H1 (cell line): ENCODE data around the gene OR5B21. TPM values are rescaled to one million over a fixed set of nuclear protein-coding genes. Genes with fewer than 3 reads are reported as not detected.

Experiments used
- CTCF ChIA-PET: fragments of 300-600 bp; sonication (Branson Sonifier 250); formaldehyde crosslinking; loops from one replicate; lab custom pipeline; 2021; ENCODE audit not compliant: partially characterized antibody; lab: Charles Lee
- POLR2A ChIA-PET: fragments of 300-600 bp; sonication (Branson Sonifier 250); formaldehyde crosslinking; loops from one replicate; lab custom pipeline; 2021; ENCODE audit warnings: inconsistent platforms; ENCODE audit not compliant: partially characterized antibody; lab: Charles Lee
- DNase-seq, 2 experiments: peaks; one replicate each; pipeline versions ENCODE4 v3.0.0 to v3.0.0-alpha.2; 2010 to 2022; ENCODE audit warnings: low spot score in 2 of 2, low read depth in 1 of 2, mixed read lengths in 1 of 2
- FAIRE-seq: peaks from 2 replicates; lab custom pipeline; 2011; peaks lifted over from hg19 to GRCh38; lab: Jason Lieb, UNC
- H2AFZ ChIP-seq: 2 replicates; pipeline ENCODE4 v1.8.1; 2012; ENCODE audit warnings: low read length, inconsistent platforms
- H2AK5ac ChIP-seq: 2 replicates; pipeline ENCODE4 v1.6.1; 2013; ENCODE audit warnings: low read depth, low read length
- H2BK120ac ChIP-seq: replicated peaks from 2 replicates; pipeline ENCODE3; 2013; ENCODE audit warnings: low read depth, low read length, inconsistent platforms
- H2BK12ac ChIP-seq: 2 replicates; pipeline ENCODE4 v1.6.1; 2013; ENCODE audit warnings: low read depth, low read length
- H2BK15ac ChIP-seq: 2 replicates; pipeline ENCODE4 v1.6.1; 2013; ENCODE audit warnings: low read length
- H2BK20ac ChIP-seq: 2 replicates; pipeline ENCODE4 v1.6.1; 2013; ENCODE audit warnings: low read length
- H2BK5ac ChIP-seq: 2 replicates; pipeline ENCODE4 v1.6.1; 2013; ENCODE audit warnings: low read depth, low read length
- H3K14ac ChIP-seq: 2 replicates; pipeline ENCODE4 v1.6.1; 2013; ENCODE audit warnings: inconsistent platforms; ENCODE audit not compliant: insufficient read length
- H3K18ac ChIP-seq: 2 replicates; pipeline ENCODE4 v1.6.1; 2013; ENCODE audit warnings: low read length; ENCODE audit errors: extremely low read depth
- H3K23ac ChIP-seq: 2 replicates; pipeline ENCODE4 v1.6.1; 2013; ENCODE audit warnings: inconsistent platforms; ENCODE audit not compliant: insufficient read length
- H3K23me2 ChIP-seq: 2 replicates; pipeline ENCODE4 v1.6.1; 2013; ENCODE audit warnings: low read depth, low read length
- H3K27ac ChIP-seq: 2 replicates; pipeline ENCODE4 v1.6.1; 2011; ENCODE audit warnings: low read depth, low read length, inconsistent platforms
- H3K27me3 ChIP-seq, 4 experiments: replicated peaks in 1 of 4; 1 replicate in 1 of 4; 2 replicates in 3 of 4; pipeline versions ENCODE4 v1.6.1 to v1.8.1; 2011 to 2013; ENCODE audit warnings: low read length in 3 of 4, mild to moderate bottlenecking in 3 of 4, inconsistent platforms in 2 of 4, mixed read lengths in 2 of 4, moderate library complexity in 1 of 4; ENCODE audit not compliant: control insufficient read depth in 3 of 4, insufficient read depth in 3 of 4; ENCODE audit errors: extremely low read depth in 1 of 4
- H3K36me3 ChIP-seq, 4 experiments: 2 replicates each; pipeline versions ENCODE4 v1.6.1 to v1.8.1; 2011 to 2013; ENCODE audit warnings: mild to moderate bottlenecking in 4 of 4, low read length in 3 of 4, moderate library complexity in 2 of 4, control low read depth in 1 of 4, inconsistent platforms in 1 of 4; ENCODE audit not compliant: insufficient read depth in 4 of 4, control insufficient read depth in 2 of 4
- H3K4ac ChIP-seq: replicated peaks from 2 replicates; pipeline ENCODE3; 2013; ENCODE audit warnings: low read length, low read depth, mixed read lengths, inconsistent platforms; ENCODE audit not compliant: insufficient read length
- H3K4me1 ChIP-seq, 4 experiments: replicated peaks in 1 of 4; 1 replicate in 1 of 4; 2 replicates in 3 of 4; pipeline versions ENCODE4 v1.6.1 to v1.8.1; 2011 to 2013; ENCODE audit warnings: low read length in 3 of 4, inconsistent platforms in 2 of 4, mixed read lengths in 1 of 4; ENCODE audit not compliant: insufficient read depth in 4 of 4, control insufficient read depth in 3 of 4
- H3K4me2 ChIP-seq, 2 experiments: 2 replicates each; pipeline versions ENCODE4 v1.6.1 to v1.8.1; 2011 to 2013; ENCODE audit warnings: low read depth in 2 of 2, low read length in 2 of 2, control low read depth in 1 of 2, inconsistent platforms in 1 of 2, mild to moderate bottlenecking in 1 of 2; ENCODE audit not compliant: insufficient read depth in 1 of 2
- H3K4me3 ChIP-seq, 4 experiments: fragments of 200-600, 300-600 bp in 1 of 4; sonication (generic), shearing (Covaris generic), sonication (Bioruptor Twin) in 1 of 4; 2 replicates each; pipeline versions ENCODE4 v1.5.1 to v1.8.1; 2011 to 2016; ENCODE audit warnings: low read length in 4 of 4, low read depth in 3 of 4, control low read depth in 2 of 4, inconsistent platforms in 2 of 4, mild to moderate bottlenecking in 2 of 4, mixed read lengths in 1 of 4, moderate library complexity in 1 of 4; ENCODE audit not compliant: insufficient read depth in 2 of 4; ENCODE audit errors: extremely low read depth in 1 of 4
- H3K56ac ChIP-seq: replicated peaks from 2 replicates; pipeline ENCODE3; 2013; ENCODE audit warnings: low read depth, mild to moderate bottlenecking, mixed read lengths, low read length, inconsistent platforms; ENCODE audit not compliant: insufficient read length
- H3K79me1 ChIP-seq: 2 replicates; pipeline ENCODE4 v1.6.1; 2013; ENCODE audit warnings: low read depth, low read length, control low read depth
- H3K79me2 ChIP-seq, 2 experiments: 2 replicates each; pipeline versions ENCODE4 v1.6.1 to v1.8.1; 2012 to 2013; ENCODE audit warnings: low read length in 2 of 2, mild to moderate bottlenecking in 2 of 2, inconsistent platforms in 1 of 2; ENCODE audit not compliant: insufficient read depth in 2 of 2, control insufficient read depth in 1 of 2
- H3K9ac ChIP-seq, 4 experiments: replicated peaks in 1 of 4; 1 replicate in 1 of 4; 2 replicates in 3 of 4; pipeline versions ENCODE4 v1.6.1 to v1.8.1; 2011 to 2013; ENCODE audit warnings: low read depth in 3 of 4, low read length in 3 of 4, control low read depth in 2 of 4, mild to moderate bottlenecking in 2 of 4, moderate library complexity in 2 of 4, inconsistent platforms in 1 of 4; ENCODE audit errors: extremely low read depth in 1 of 4
- H3K9me3 ChIP-seq, 2 experiments: 2 replicates each; pipeline versions ENCODE4 v1.6.1 to v1.8.1; 2012 to 2013; ENCODE audit warnings: mild to moderate bottlenecking in 2 of 2, moderate library complexity in 2 of 2, control low read depth in 1 of 2, inconsistent platforms in 1 of 2, low read depth in 1 of 2, low read length in 1 of 2, mixed read lengths in 1 of 2; ENCODE audit not compliant: insufficient read depth in 2 of 2
- H4K20me1 ChIP-seq, 2 experiments: replicated peaks in 1 of 2; 2 replicates each; pipeline versions ENCODE3 to v1.8.1; 2011 to 2013; ENCODE audit warnings: inconsistent platforms in 2 of 2, low read length in 2 of 2, mild to moderate bottlenecking in 1 of 2; ENCODE audit not compliant: insufficient read depth in 2 of 2, control insufficient read depth in 1 of 2
- H4K5ac ChIP-seq: 2 replicates; pipeline ENCODE4 v1.6.1; 2013; ENCODE audit warnings: low read length, low read depth, mixed read lengths, inconsistent platforms; ENCODE audit not compliant: insufficient read length
- H4K8ac ChIP-seq: 2 replicates; pipeline ENCODE4 v1.8.0; 2013; ENCODE audit warnings: mild to moderate bottlenecking, moderate library complexity, low read length, inconsistent platforms; ENCODE audit not compliant: insufficient read depth; ENCODE audit errors: extremely low read depth
- H4K91ac ChIP-seq: replicated peaks from 2 replicates; pipeline ENCODE3; 2013; ENCODE audit warnings: low read length, mixed read lengths, inconsistent platforms; ENCODE audit not compliant: insufficient read length
- ATF2 ChIP-seq: IDR thresholded peaks from 2 replicates; pipeline ENCODE4 v1.6.1; 2012; ENCODE audit warnings: low read length, inconsistent platforms
- BRCA1 ChIP-seq: IDR thresholded peaks from 2 replicates; pipeline ENCODE4 v1.6.1; 2012; ENCODE audit warnings: low read depth, low read length, improper control_type of control experiment
- CREB1 ChIP-seq: IDR thresholded peaks from 2 replicates; pipeline ENCODE4 v1.6.1; 2012; ENCODE audit warnings: inconsistent platforms
- KDM1A ChIP-seq: fragments of 200-600, 300-600 bp; sonication (generic); IDR thresholded peaks from 2 replicates; pipeline ENCODE4 v1.7.1; 2016; ENCODE audit warnings: mild to moderate bottlenecking, low read length, borderline replicate concordance
- KDM5A ChIP-seq: fragments of 200-600 bp; IDR thresholded peaks from 2 replicates; pipeline ENCODE4 v1.7.1; 2012; ENCODE audit warnings: mild to moderate bottlenecking, low read length, inconsistent platforms, mixed read lengths
- SAP30 ChIP-seq: fragments of 300-600 bp; sonication (generic); IDR thresholded peaks from 2 replicates; pipeline ENCODE4 v1.7.1; 2012; ENCODE audit warnings: low read length, moderate library complexity, mild to moderate bottlenecking, inconsistent platforms; ENCODE audit not compliant: insufficient read depth, insufficient replicate concordance
- SIN3A ChIP-seq, 2 experiments: IDR thresholded peaks in 1 of 2; conservative IDR thresholded peaks in 1 of 2; 2 replicates each; pipeline ENCODE4 v1.6.1; 2011 to 2012; ENCODE audit warnings: low read length in 2 of 2, improper control_type of control experiment in 1 of 2, low read depth in 1 of 2, mild to moderate bottlenecking in 1 of 2
- SP1 ChIP-seq: IDR thresholded peaks from 2 replicates; pipeline ENCODE4 v1.6.1; 2011; ENCODE audit warnings: low read depth, low read length
- YY1 ChIP-seq: IDR thresholded peaks from 2 replicates; pipeline ENCODE4 v1.6.1; 2011; ENCODE audit warnings: low read depth, mild to moderate bottlenecking, low read length
- WGBS, 2 experiments: shearing (Covaris generic) in 1 of 2; methylation state at CpG; one replicate each; pipeline versions ENCODE4 v1.1.6 to v1.1.7; 2013 to 2015; ENCODE audit warnings: low lambda C conversion rate in 2 of 2, mixed read lengths in 2 of 2, inconsistent platforms in 1 of 2, low coverage in 1 of 2, missing lambda C conversion rate in 1 of 2; ENCODE audit not compliant: insufficient replicate concordance in 2 of 2, insufficient coverage in 1 of 2, insufficient read length in 1 of 2; ENCODE audit errors: extremely low coverage in 1 of 2, missing lambda C conversion rate in 1 of 2; 5-methylcytosine and 5-hydroxymethylcytosine counted together
- polyA plus RNA-seq, 7 experiments: library from polyadenylated mRNA; depleted of rRNA in 3 of 7; stranded (reverse) in 5 of 7; unstranded in 2 of 7; fragments of >200 nt in 5 of 7; fragments of 200-250 nt in 2 of 7; gene quantifications; 1 replicate in 5 of 7; 2 replicates in 1 of 7; 4 replicates in 1 of 7; pipeline versions ENCODE4 v1.2.1 to v1.2.3, GENCODE V29; 2011 to 2013; ENCODE audit warnings: missing spikeins in 2 of 7, mixed read lengths in 2 of 7
- total RNA-seq: library from RNA; stranded (reverse); fragmentation: NEBNext Ultra II Directional; extraction: Animal tissue kit (Norgen Biotek cat#: 25700); gene quantifications from 2 replicates; pipeline ENCODE4 v1.2.1, GENCODE V29; 2021

OR5B21 gene
- total and polyA plus RNA-seq, 2 of the 8 experiments (the other 6 are each of a cell fraction or from before 2014, with no cell fraction given) = not detected

- no peak overlapping the region for H2AFZ ChIP-seq
- no peak for FAIRE-seq
- no peak for TF ChIP-seq ATF2
- TF ChIP-seq BRCA1 = no peak
- no peak for TF ChIP-seq SAP30
- TF ChIP-seq SP1 = no peak
- no peak for TF ChIP-seq KDM1A
- TF ChIP-seq KDM5A = no peak
- no peak for TF ChIP-seq CREB1
- no peak for TF ChIP-seq SIN3A (conservative IDR thresholded peaks at IDR 0.05 in 1 of 2, IDR thresholded peaks at IDR 0.05 in 1 of 2; ENCODE audit: low read depth in 1 of 2, low read length in 2 of 2)
- TF ChIP-seq YY1 = no peak
These were observed 21.9 kb downstream of the OR5B21 start for GRCh38 chr11:58485961-58486360.

More at GRCh38 chr11:58485961-58486360, 21.9 kb downstream of the OR5B21 start:
- Histone ChIP-seq H2BK12ac (no peak overlapping the region), H3K18ac (no peak overlapping the region), H3K4me1 (no peaks in the 10 kb centered on the region), H2BK15ac (no peak overlapping the region), H4K91ac (no peak overlapping the region), H3K9me3 (peaks cover 0 to 2% of the 10 kb centered on the region in 2 experiments; a peak in 1 of 4 replicates), H2BK5ac (no peak overlapping the region), H2BK120ac (no peak overlapping the region), H3K27me3 (no peaks in the 10 kb centered on the region), H2BK20ac (no peak overlapping the region), H3K27ac (no peak overlapping the region), H3K23me2 (no peaks in the 10 kb centered on the region), H4K20me1 (no peaks in the 10 kb centered on the region), H3K79me2 (no peaks in the 10 kb centered on the region), H4K5ac (no peak overlapping the region), H3K4me2 (no peak overlapping the region), H3K36me3 (no peaks in the 10 kb centered on the region), H3K4ac (no peak overlapping the region), H3K4me3 (no peak overlapping the region), H4K8ac (no peak overlapping the region), H3K79me1 (no peaks in the 10 kb centered on the region), H3K23ac (no peak overlapping the region), H2AK5ac (no peak overlapping the region; the same call in 1 of the 2 replicates), H3K14ac (no peak overlapping the region), H3K56ac (no peak overlapping the region), H3K9ac (no peak overlapping the region)
- CTCF ChIA-PET = no interaction called here
- WGBS, 2 experiments = 94% methylated on average over 1 of the region's 1 CpG; no CpG with 5 or more reads in 1 of the 2 experiments
- DNase-seq = no peak
- POLR2A ChIA-PET = no interaction called here
